Measurements from ENCODE around the gene FASTKD3.

The FASTKD3 gene

DNA sequence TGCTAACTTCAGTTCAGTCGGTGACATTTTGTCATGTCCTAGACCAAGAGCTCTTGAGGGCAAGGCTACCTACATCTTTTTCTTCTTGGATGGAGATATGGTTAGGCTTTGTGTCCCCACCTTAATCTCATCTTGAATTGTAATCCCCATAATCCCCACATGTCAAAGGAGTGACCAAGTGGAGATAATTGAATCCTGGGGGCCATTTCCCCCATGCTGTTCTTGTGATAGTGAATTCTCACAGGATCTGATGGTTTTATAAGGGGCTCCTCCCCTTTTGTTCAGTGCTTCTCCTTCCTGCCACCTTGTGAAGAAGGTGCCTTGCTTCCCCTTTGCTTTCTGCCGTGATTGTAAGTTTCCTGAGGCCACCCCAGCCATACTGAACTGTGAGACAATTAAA is 15.8 kb downstream of the FASTKD3 start:
- H3K36me3 ChIP-seq: peaks cover 0 to 7% (median under 1%) of the 10 kb centered on the region in 3 donors
- intact Hi-C loops (cut with DNase I; ENCODE audit: low total_unique reads): no loop called here
- no peak overlapping the region for H3K27ac ChIP-seq
- no peak for DNase-seq
- no peak for TF ChIP-seq CTCF (IDR thresholded peaks at IDR 0.05)
- no peak overlapping the region for H3K4me3 ChIP-seq
- no peaks in the 10 kb centered on the region for H3K9me3 ChIP-seq
- H3K27me3 ChIP-seq: peaks cover 0 to 20% of the 10 kb centered on the region in 2 donors
- peaks cover 0 to 25% (median 17%) of the 10 kb centered on the region in 4 donors for H3K4me1 ChIP-seq

DNA sequence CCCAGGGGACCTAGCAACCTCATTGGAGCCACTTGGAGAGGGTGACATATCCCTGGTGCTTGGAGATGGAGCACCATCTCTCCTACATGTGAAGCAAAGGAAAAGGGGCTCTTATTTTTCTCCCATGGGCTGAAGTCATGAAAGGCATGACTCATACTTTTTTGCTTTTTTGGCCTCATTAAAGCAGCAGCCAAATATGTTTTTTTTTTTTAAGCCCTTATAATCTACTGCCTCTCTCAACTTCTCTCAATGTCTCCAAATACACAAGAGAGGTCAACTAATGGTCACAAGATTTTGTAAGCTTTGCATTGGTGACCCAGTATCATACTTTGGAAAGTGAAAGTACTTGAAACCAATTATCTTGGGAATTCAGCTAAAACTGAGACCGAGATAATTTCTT is 16.3 kb downstream of the FASTKD3 start:
- Histone ChIP-seq H3K36me3 (peaks cover 0 to 3% (median 0%) of the 10 kb centered on the region in 3 donors), H3K27ac (no peak overlapping the region), H3K4me1 (peaks cover 0 to 25% (median 17%) of the 10 kb centered on the region in 4 donors), H3K27me3 (peaks cover 0 to 23% of the 10 kb centered on the region in 2 donors), H3K9me3 (no peaks in the 10 kb centered on the region), H3K4me3 (no peak overlapping the region)
- no peak for DNase-seq
- intact Hi-C loops (cut with DNase I; ENCODE audit: low total_unique reads): no loop called here
- TF ChIP-seq CTCF (IDR thresholded peaks at IDR 0.05): no peak

- H3K9me3 ChIP-seq: no peaks in the 10 kb centered on the region
- H3K4me1 ChIP-seq: peaks cover 0 to 25% (median 17%) of the 10 kb centered on the region in 4 donors
- peaks cover 0 to 23% of the 10 kb centered on the region in 2 donors for H3K27me3 ChIP-seq
- intact Hi-C loops (cut with DNase I; ENCODE audit: low total_unique reads): no loop called here
- H3K27ac ChIP-seq: no peak overlapping the region
- no peaks in the 10 kb centered on the region for H3K36me3 ChIP-seq
- DNase-seq: no peak
- TF ChIP-seq CTCF (IDR thresholded peaks at IDR 0.05): no peak
- no peak overlapping the region for H3K4me3 ChIP-seq
These were observed 17.1 kb downstream of the FASTKD3 start for GRCh38 chr5:7851617-7852289.

GRCh38 chr5:7851240-7851592 is 17.6 kb downstream of the FASTKD3 start:
- intact Hi-C loops (cut with DNase I; ENCODE audit: low total_unique reads): no loop called here
- Histone ChIP-seq H3K27me3 (peaks cover 0 to 23% of the 10 kb centered on the region in 2 donors), H3K9me3 (no peaks in the 10 kb centered on the region), H3K4me3 (peak overlapping the region; percentile 44 to 54), H3K4me1 (peaks cover 0 to 25% (median 17%) of the 10 kb centered on the region in 4 donors), H3K27ac (no peak overlapping the region), H3K36me3 (no peaks in the 10 kb centered on the region)
- TF ChIP-seq CTCF (IDR thresholded peaks at IDR 0.05): peak in 1 of 2 experiments; percentile 1
- DNase-seq: no peak

DNA sequence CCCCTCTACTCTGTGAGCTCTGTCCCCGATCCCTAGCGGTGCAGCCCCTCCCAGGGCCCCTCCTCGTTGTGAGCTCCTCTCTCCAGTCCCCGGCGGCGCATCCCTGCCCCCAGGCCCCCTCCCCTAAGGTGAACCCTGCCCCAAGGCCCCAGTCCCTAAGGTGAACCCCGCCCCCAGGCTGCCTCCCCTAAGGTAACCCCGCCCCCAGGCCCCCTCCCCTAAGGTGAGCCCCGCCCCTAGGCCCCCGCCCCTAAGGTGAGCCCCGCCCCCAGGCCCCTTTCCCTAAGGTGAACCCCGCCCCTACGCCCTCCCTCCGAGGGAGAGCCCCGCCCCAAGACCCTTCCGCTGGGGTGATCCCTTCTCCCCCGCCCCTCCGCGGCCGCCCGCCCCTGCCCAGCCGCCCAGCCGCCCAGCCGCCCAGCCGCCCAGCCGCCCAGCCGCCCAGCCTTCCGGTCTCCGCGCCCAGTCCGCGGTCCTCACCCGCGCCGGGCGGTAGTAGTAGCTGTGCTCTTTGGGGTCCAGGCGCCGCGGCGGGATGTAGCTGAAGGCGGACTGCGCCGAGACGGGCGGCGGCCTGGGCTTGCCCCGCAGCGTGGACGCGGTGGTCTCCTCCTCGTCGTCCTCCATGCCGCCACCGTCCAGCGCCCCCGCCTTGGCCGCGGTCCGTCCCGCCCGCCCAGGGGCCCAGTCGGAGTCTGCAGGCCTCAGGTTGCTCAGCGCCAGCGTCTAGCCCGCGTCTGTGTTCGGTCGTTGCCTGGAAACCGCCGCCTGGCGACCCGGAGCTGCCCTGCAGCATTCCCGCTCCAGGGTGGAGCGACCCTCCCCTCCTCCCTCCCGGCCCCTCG is 18.2 kb downstream of the FASTKD3 start, which contains the start of gene CFAP90:
Gene CFAP90 (minus strand): TSS at position 739 of the 845 bp plus-strand sequence. CDS start 112 bp downstream, at position 627.
- no peaks in the 10 kb centered on the region for H3K36me3 ChIP-seq
- peak within 1 kb of the TSS; percentile 44 to 54 for H3K4me3 ChIP-seq
- H3K27me3 ChIP-seq: peaks cover 0 to 23% of the 10 kb centered on the region in 2 donors
- H3K4me1 ChIP-seq: peaks cover 0 to 25% (median 17%) of the 10 kb centered on the region in 4 donors
- no peaks in the 10 kb centered on the region for H3K9me3 ChIP-seq
- intact Hi-C loops (cut with DNase I; ENCODE audit: low total_unique reads): no loop called here
- H3K27ac ChIP-seq: no peak within 1 kb of the TSS
- peak in 1 of 2 experiments; percentile 22 for TF ChIP-seq CTCF (IDR thresholded peaks at IDR 0.05)
- no peak for DNase-seq
